OCI-LY1 (cell line): ENCODE data around the gene SMG9.

Experiments used
- H2AFZ ChIP-seq: fragments of 200-600 bp; sonication (generic), shearing (Covaris generic); 2 replicates; pipeline ENCODE4 v1.6.0; 2014; ENCODE audit warnings: antibody characterized with exemption, mild to moderate bottlenecking, low read length
- H3F3A ChIP-seq: fragments of 200-600 bp; sonication (generic), shearing (Covaris generic); 2 replicates; pipeline ENCODE4 v1.6.0; 2014; ENCODE audit warnings: mild to moderate bottlenecking, antibody characterized with exemption, low read length, moderate library complexity; ENCODE audit not compliant: insufficient read depth
- H3K27ac ChIP-seq: fragments of 200-600 bp; sonication (generic); 2 replicates; pipeline ENCODE4 v1.5.1; 2014; ENCODE audit warnings: low read length, mixed run types, mild to moderate bottlenecking, low read depth; ENCODE audit not compliant: poor library complexity, severe bottlenecking
- H3K27me3 ChIP-seq: fragments of 200-600 bp; sonication (generic); 2 replicates; pipeline ENCODE4 v1.6.0; 2014; ENCODE audit warnings: antibody characterized with exemption, mild to moderate bottlenecking, low read length, moderate library complexity; ENCODE audit not compliant: insufficient read depth
- H3K36me3 ChIP-seq: fragments of 200-600 bp; sonication (generic); 2 replicates; pipeline ENCODE4 v1.6.1; 2014; ENCODE audit warnings: mild to moderate bottlenecking, antibody characterized with exemption, low read length, moderate library complexity, mixed read lengths; ENCODE audit not compliant: insufficient read depth
- H3K4me1 ChIP-seq: fragments of 200-600 bp; sonication (generic); 2 replicates; pipeline ENCODE4 v1.5.1; 2014; ENCODE audit warnings: mild to moderate bottlenecking, low read length, moderate library complexity; ENCODE audit not compliant: insufficient read depth, severe bottlenecking
- H3K4me2 ChIP-seq: fragments of 200-600 bp; sonication (generic), shearing (Covaris generic); 2 replicates; pipeline ENCODE4 v1.6.1; 2014; ENCODE audit warnings: low read length
- H3K4me3 ChIP-seq: fragments of 200-600 bp; sonication (generic); 2 replicates; pipeline ENCODE4 v1.5.1; 2014; ENCODE audit warnings: low read length, low read depth, mild to moderate bottlenecking, mixed read lengths; ENCODE audit not compliant: poor library complexity, severe bottlenecking
- H3K79me2 ChIP-seq: fragments of 200-600 bp; shearing (Covaris generic); 2 replicates; pipeline ENCODE4 v1.6.1; 2016; ENCODE audit warnings: mixed run types, low read length, mixed read lengths; ENCODE audit not compliant: insufficient read depth
- H3K9ac ChIP-seq: fragments of 200-600 bp; sonication (generic), shearing (Covaris generic); 2 replicates; pipeline ENCODE4 v1.6.1; 2014; ENCODE audit warnings: mild to moderate bottlenecking, low read length, mixed read lengths
- H3K9me2 ChIP-seq: fragments of 200-600 bp; sonication (generic), shearing (Covaris generic); 2 replicates; pipeline ENCODE4 v1.6.1; 2014; ENCODE audit warnings: low read depth, mild to moderate bottlenecking, low read length, mixed read lengths
- H3K9me3 ChIP-seq: fragments of 200-600 bp; shearing (Covaris generic); 2 replicates; pipeline ENCODE4 v1.6.1; 2014; ENCODE audit warnings: low read length, mixed read lengths
- H4K20me1 ChIP-seq: fragments of 200-600 bp; sonication (generic), shearing (Covaris generic); 2 replicates; pipeline ENCODE4 v1.6.0; 2016; ENCODE audit warnings: mild to moderate bottlenecking, low read length; ENCODE audit not compliant: insufficient read depth
- EZH2 ChIP-seq: fragments of 200-600 bp; sonication (generic), shearing (Covaris generic); IDR thresholded peaks from 2 replicates; pipeline ENCODE4 v1.8.0; 2017; ENCODE audit warnings: borderline replicate concordance, mixed run types, mild to moderate bottlenecking, antibody characterized with exemption, low read length, moderate library complexity, mixed read lengths
- TF ChIP-seq, protein P1 (sequence below): fragments of 200-600 bp; sonication (generic), shearing (Covaris generic); IDR thresholded peaks from 2 replicates; pipeline ENCODE4 v1.5.1; 2017; ENCODE audit warnings: mild to moderate bottlenecking, antibody characterized with exemption, low read length, moderate library complexity, mixed read lengths

The SMG9 gene

DNA sequence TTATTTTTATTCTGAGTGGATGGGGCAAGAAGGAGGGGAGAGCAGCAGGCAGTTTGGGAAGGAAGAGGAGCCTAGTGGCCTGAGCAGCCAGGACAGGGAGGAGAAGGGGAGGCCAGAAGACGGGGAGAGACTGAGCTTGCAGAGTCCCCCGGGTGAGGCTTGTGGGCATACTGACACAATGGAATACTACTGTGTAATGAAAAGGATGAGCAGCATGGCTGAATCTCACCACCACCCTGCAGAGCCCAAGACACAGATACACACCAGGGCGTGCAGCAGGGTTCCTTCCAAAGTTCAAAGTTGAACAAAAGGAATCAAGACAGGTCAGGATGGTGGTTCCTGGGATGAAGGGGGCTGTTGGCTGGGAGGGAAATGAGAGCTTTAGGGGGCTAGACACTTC lies 8.1 kb upstream of the SMG9 start:
- no peaks in the 10 kb centered on the region for H4K20me1 ChIP-seq
- peaks cover 44% of the 10 kb centered on the region for H3K4me1 ChIP-seq
- H3K27ac ChIP-seq, result no peak overlapping the region
- H3K9me2 ChIP-seq, result no peaks in the 10 kb centered on the region
- H3K36me3 ChIP-seq, result no peaks in the 10 kb centered on the region
- H3K9me3 ChIP-seq, result no peaks in the 10 kb centered on the region
- H2AFZ ChIP-seq, result no peak overlapping the region
- TF ChIP-seq EZH2, result no peak
- TF ChIP-seq, protein P1, sequence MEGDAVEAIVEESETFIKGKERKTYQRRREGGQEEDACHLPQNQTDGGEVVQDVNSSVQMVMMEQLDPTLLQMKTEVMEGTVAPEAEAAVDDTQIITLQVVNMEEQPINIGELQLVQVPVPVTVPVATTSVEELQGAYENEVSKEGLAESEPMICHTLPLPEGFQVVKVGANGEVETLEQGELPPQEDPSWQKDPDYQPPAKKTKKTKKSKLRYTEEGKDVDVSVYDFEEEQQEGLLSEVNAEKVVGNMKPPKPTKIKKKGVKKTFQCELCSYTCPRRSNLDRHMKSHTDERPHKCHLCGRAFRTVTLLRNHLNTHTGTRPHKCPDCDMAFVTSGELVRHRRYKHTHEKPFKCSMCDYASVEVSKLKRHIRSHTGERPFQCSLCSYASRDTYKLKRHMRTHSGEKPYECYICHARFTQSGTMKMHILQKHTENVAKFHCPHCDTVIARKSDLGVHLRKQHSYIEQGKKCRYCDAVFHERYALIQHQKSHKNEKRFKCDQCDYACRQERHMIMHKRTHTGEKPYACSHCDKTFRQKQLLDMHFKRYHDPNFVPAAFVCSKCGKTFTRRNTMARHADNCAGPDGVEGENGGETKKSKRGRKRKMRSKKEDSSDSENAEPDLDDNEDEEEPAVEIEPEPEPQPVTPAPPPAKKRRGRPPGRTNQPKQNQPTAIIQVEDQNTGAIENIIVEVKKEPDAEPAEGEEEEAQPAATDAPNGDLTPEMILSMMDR, result no peak
- no peak overlapping the region for H3K9ac ChIP-seq
- no peaks in the 10 kb centered on the region for H3K27me3 ChIP-seq
- no peaks in the 10 kb centered on the region for H3K79me2 ChIP-seq
- H3F3A ChIP-seq, result no peaks in the 10 kb centered on the region
- H3K4me3 ChIP-seq, result no peak overlapping the region
- no peak overlapping the region for H3K4me2 ChIP-seq

DNA sequence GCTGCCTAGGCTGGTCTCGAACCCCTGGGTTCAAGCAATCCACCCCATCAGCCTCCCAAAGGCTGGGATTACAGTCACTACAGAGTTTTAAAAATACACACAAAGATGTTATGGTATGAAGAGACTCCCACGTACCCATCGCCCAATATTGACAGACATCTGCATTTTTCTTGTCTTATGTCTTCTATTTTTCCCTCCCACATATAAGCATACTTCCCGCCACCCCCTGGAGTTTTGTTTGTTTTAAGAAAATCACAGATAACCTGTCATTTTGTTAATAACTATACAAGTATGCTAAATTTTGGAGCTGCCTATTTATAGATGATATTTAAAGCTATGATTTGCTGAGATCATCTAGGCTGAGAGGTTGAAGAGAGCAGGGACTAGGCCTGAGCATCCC lies 6.2 kb upstream of the SMG9 start:
- no peaks in the 10 kb centered on the region for H3K9me3 ChIP-seq
- H3K9me2 ChIP-seq, result no peaks in the 10 kb centered on the region
- no peak overlapping the region for H2AFZ ChIP-seq
- H3K4me3 ChIP-seq, result no peak overlapping the region
- TF ChIP-seq EZH2, result no peak
- TF ChIP-seq, protein P1, result no peak
- H4K20me1 ChIP-seq, result no peaks in the 10 kb centered on the region
- H3K9ac ChIP-seq, result no peak overlapping the region
- peaks cover 7% of the 10 kb centered on the region; the same call in 1 of the 2 replicates for H3K36me3 ChIP-seq
- 0 out of 2 replicates have a peak, but pooled peaks cover 4% of the 10 kb centered on the region for H3F3A ChIP-seq
- no peak overlapping the region for H3K27ac ChIP-seq
- H3K4me2 ChIP-seq, result no peak overlapping the region
- no peaks in the 10 kb centered on the region for H3K79me2 ChIP-seq
- no peaks in the 10 kb centered on the region for H3K27me3 ChIP-seq
- peaks cover 48% of the 10 kb centered on the region for H3K4me1 ChIP-seq

DNA sequence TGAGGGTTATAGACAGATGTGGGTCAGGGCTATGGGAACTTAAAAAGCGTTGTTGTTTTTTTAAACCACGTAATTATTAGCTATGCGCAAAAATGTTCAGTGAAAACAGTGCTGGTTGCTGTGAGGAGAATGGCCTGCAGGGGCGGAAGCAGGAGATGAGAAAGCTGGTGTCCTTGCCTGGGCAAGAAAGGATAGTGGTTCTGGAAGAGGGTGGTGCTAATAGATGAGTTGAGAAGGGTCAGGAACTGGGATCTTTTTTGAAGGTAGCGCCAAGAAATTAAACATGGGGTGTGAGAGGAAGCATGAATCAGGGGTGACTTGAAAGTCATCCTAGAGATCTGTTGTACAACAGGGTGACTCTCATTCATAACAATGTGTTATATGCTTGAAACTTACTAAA lies 4.8 kb upstream of the SMG9 start:
- peak overlapping the region; percentile 15; the same call in 1 of the 2 replicates for H3K4me2 ChIP-seq
- H3K79me2 ChIP-seq, result no peaks in the 10 kb centered on the region
- no peak overlapping the region for H3K4me3 ChIP-seq
- H3K27me3 ChIP-seq, result no peaks in the 10 kb centered on the region
- no peak overlapping the region; the same call in 1 of the 2 replicates for H3K9ac ChIP-seq
- peaks cover 38% of the 10 kb centered on the region for H3K4me1 ChIP-seq
- H3K9me2 ChIP-seq, result no peaks in the 10 kb centered on the region
- H3F3A ChIP-seq, result 0 out of 2 replicates have a peak, but pooled peaks cover 4% of the 10 kb centered on the region
- H3K27ac ChIP-seq, result peak overlapping the region; percentile 78
- H3K9me3 ChIP-seq, result no peaks in the 10 kb centered on the region
- no peaks in the 10 kb centered on the region for H4K20me1 ChIP-seq
- no peak overlapping the region for H2AFZ ChIP-seq
- TF ChIP-seq EZH2, result no peak
- TF ChIP-seq, protein P1, result peak; percentile 45
- peaks cover 7% of the 10 kb centered on the region; the same call in 1 of the 2 replicates for H3K36me3 ChIP-seq
